GM21390 (cell line): ENCODE results near the gene IL1RAPL1.

ENCODE experiments used
- ATAC-seq: cut with Tn5 transposase; IDR thresholded peaks from one replicate; pipeline ENCODE4 v1.9.1; 2021; ENCODE audit not compliant: unreplicated experiment

IL1RAPL1 gene

GRCh38 chrX:28626515-28626914 is 39.3 kb downstream of the IL1RAPL1 start:
- no peak for ATAC-seq

- ATAC-seq, result no peak
Observed at GRCh38 chrX:28628120-28628519, 40.9 kb downstream of the IL1RAPL1 start.

GRCh38 chrX:28638775-28639174 is 51.5 kb downstream of the IL1RAPL1 start:
- ATAC-seq, result no peak

- ATAC-seq, result no peak
Observed at GRCh38 chrX:28639451-28639850, 52.2 kb downstream of the IL1RAPL1 start.

GRCh38 chrX:28649541-28649940 is 62.3 kb downstream of the IL1RAPL1 start:
- ATAC-seq, result no peak

- no peak for ATAC-seq
Observed at GRCh38 chrX:28651186-28651585, 63.9 kb downstream of the IL1RAPL1 start.

- no peak for ATAC-seq
Observed at GRCh38 chrX:28659269-28659668, 72.0 kb downstream of the IL1RAPL1 start.

- ATAC-seq, result no peak
Observed at GRCh38 chrX:28665778-28666177, 78.5 kb downstream of the IL1RAPL1 start.

- no peak for ATAC-seq
Observed at GRCh38 chrX:28668303-28668702, 81.1 kb downstream of the IL1RAPL1 start.

GRCh38 chrX:28668957-28669356 is 81.7 kb downstream of the IL1RAPL1 start:
- no peak for ATAC-seq

- no peak for ATAC-seq
Observed at GRCh38 chrX:28670074-28670473, 82.8 kb downstream of the IL1RAPL1 start.

GRCh38 chrX:28675173-28675572 is 87.9 kb downstream of the IL1RAPL1 start:
- ATAC-seq, result no peak

GRCh38 chrX:28693101-28693500 is 105.9 kb downstream of the IL1RAPL1 start:
- no peak for ATAC-seq

GRCh38 chrX:28697732-28698131 is 110.5 kb downstream of the IL1RAPL1 start:
- no peak for ATAC-seq

GRCh38 chrX:28701222-28701621 is 114.0 kb downstream of the IL1RAPL1 start:
- ATAC-seq, result no peak

GRCh38 chrX:28706964-28707363 is 119.7 kb downstream of the IL1RAPL1 start:
- no peak for ATAC-seq

GRCh38 chrX:28709421-28709820 is 122.2 kb downstream of the IL1RAPL1 start:
- no peak for ATAC-seq

GRCh38 chrX:28717864-28718263 is 130.6 kb downstream of the IL1RAPL1 start:
- ATAC-seq, result no peak

- ATAC-seq, result no peak
Observed at GRCh38 chrX:28718450-28718849, 131.2 kb downstream of the IL1RAPL1 start.

GRCh38 chrX:28719620-28720019 is 132.4 kb downstream of the IL1RAPL1 start:
- no peak for ATAC-seq

GRCh38 chrX:28752330-28752729 is 165.1 kb downstream of the IL1RAPL1 start:
- ATAC-seq, result no peak

- no peak for ATAC-seq
Observed at GRCh38 chrX:28756175-28756574, 168.9 kb downstream of the IL1RAPL1 start.

- ATAC-seq, result no peak
Observed at GRCh38 chrX:28756647-28757046, 169.4 kb downstream of the IL1RAPL1 start.

GRCh38 chrX:28757290-28757689 is 170.0 kb downstream of the IL1RAPL1 start:
- ATAC-seq, result no peak
